Umbilical cord (tissue), 2 donors: ENCODE results near the gene ARHGAP33. TPM values are rescaled to one million over a fixed set of nuclear protein-coding genes. Genes with fewer than 3 reads are reported as not detected.
A peak's percentile ranks its signal among the peaks of the same experiment; 100 is the strongest.
"Not testable (repeated sequence)": the region's sequence is repeated elsewhere in the genome, so short reads cannot be mapped to it uniquely, and the experiment has no call there.

Experiments used
- DNase-seq: peaks from one replicate; pipeline ENCODE4 v3.0.0-alpha.2; 2015; ENCODE audit warnings: low spot score
- total RNA-seq: library from RNA; depleted of rRNA; stranded (reverse); fragments of >200 nt; gene quantifications from one replicate; pipeline ENCODE4 v1.2.3, GENCODE V29; 2014; ENCODE audit warnings: low replicate concordance; ENCODE audit not compliant: insufficient read depth

The ARHGAP33 gene
- total RNA-seq, 1 donor from 2014 or later = 0.96 TPM

DNA sequence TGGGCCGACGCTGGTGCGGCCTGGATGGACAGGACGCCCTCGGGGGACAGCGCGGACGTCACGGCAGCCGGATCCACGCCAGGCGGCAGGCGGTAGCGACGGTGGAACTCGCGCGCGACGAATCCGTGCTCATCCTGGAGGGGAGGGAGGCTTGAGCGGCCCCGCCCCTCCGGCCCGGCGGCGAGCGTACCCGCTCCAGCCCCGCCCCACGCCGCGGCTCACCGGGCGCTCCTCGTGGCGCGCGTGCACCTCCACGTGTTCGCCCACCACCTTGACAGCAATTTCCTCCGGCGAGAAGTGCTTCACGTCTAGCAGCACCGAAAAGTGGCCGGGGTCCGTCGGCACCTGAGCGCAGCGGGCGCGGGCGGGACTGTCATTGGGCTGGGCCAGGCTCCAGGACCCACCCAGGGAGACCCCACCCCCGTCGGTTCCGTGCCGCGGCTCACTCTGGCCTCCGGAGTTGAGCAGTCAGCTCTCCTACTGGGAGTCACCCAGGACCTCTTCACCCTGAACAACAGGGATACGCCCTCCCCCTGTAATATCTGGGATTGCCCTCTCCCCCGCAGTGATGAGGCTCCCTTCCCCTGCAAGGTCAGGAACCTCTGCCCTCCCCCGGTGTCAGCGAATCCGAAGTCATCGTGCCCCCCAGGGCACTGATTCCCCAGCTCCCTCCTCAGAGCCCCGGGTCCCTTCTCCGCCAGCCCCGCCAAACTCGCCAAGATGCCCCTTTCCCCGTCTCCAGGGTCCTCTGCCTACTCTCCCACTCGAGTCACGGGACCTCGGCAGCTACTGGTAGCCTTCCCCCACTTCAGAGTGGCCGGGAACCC lies 19.6 kb upstream of the ARHGAP33 start:
- DNase-seq = peak; percentile 81

DNA sequence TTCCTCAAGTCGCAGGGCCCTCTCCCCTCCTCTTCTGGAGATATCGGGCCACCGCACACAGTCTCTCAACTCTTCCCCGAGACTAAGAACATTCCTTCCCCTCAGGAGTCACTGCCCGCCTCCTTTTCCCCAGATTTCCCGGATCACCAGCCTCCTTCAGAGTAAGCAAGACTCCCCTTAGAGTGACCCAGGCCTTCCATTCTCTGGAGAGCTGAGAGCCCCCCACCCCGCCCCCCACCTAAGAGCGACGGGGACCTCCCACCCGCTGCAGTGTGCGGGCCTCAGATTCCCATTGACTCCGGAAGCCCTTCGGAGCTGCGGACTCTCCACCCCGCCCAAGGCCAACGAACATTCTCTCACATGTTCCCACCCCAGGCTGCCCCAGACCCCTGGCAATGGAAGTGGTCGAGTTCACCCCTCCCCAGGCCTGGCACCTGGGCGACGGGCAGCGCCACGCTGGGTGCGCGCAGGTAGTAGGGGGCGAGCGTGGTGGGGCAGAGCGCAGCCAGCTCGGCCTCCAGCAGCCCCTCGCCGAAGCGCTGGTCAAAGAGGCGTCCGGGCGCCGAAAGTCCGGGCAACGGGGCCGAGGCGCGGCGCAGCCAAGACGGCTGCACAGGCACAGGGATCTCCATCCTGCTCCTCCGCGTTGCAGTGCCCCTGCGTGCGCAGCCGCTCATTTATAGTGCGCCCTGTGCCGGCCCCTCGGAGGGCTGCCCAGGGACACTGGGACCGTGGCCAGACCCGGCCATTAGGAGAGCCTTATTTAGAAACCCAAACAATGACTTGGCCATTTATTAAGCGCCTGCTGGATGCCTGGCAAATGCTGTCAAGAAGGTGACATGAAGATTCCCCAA lies 18.8 kb upstream of the ARHGAP33 start, which contains the start of gene HSPB6:
TSS of gene HSPB6 (minus strand) at position 653 of the 854 bp plus-strand sequence. CDS start at position 632, 21 bp downstream.
- peak; percentile 50 for DNase-seq

DNA sequence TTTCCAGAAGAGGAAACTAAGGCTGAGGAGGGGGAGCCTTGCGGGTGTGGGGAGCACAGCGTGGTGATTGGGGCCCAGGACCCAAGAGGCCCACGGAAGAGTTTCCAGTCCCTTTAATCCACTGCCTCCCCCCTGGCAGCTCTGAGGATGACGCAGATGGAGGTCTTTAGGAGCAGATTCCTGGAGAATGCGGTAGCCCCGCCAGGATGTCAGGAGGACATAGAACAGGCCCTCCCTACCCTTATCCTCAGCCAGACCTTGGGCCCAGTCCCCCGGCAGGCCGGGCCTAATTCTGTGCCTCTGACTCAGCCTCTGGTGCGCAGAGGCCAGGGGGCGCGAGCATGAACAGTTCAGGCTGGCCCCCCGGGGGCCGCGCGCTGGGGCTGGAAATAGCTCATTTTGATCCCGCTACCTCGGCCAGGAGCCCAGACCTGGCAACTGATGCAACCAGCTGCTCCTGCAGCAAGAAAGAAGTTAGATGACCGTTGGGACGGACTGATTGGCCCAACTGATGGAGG lies 18.1 kb upstream of the ARHGAP33 start:
- DNase-seq = peak; percentile 99

DNA sequence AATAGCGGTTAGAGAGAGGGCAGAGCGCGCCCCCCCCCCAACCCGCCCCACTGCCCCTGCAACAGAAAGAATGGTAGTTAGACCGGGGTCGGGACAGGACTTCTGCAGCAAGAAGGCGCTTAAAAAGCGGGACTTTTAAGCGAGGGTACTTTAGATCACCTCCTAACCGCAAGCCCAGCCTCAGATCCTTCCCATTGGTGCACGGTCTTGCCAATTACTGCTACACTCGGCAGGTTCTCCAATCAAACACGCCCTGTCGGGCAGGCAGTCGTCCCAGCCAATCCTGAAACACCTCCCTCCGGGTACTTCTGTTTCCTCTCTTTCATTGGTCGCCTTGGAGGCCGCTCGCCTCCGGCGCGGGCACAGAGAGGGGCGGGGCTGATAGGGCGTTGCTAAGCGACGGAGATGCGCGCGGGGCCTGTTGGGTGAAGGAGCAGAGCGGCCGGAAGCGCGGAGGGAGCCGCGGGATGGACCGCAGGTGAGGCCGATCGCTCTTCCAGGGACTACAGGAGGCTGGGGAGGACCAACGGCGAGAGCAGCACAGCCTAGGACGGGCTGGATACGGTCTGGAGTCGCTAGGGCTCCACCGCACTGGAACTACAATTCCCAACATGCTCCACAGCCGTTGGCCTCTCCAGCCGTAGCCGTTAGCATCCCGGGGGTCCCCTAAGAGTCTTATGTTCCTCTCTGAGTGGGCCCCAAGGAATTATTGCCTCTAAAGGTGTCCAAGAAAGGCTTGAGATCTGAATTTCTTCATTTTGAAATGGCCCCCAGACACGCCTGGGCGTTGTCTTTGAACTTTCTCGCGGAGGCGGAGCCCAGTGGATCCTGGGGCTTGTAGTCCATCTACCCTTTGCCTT lies 17.4 kb upstream of the ARHGAP33 start, which contains the start of gene PROSER3:
TSS of gene PROSER3 (plus strand) at position 428 of the 860 bp plus-strand sequence. CDS start at position 468, 40 bp downstream.
- peak; percentile 100 for DNase-seq

DNA sequence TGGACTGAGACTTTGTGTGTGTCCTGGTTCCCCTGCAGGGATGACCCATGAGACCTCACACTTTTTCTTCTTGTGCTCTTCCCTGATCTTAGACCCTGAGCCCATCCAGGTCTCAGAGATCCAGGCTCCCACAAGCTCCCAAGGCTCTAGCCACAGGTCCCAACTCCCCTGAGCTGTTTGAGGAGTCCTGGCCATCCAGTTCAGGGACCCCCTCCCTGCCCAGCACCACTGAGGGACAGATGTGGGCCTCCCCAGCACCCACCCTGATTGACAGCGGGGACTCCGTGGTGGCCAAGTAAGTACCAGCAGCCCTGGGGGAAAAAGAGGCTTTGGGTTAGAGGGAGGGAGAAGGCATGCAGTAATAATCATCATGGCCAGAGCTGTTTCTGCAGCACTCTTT lies 15.7 kb upstream of the ARHGAP33 start:
- no peak for DNase-seq

DNA sequence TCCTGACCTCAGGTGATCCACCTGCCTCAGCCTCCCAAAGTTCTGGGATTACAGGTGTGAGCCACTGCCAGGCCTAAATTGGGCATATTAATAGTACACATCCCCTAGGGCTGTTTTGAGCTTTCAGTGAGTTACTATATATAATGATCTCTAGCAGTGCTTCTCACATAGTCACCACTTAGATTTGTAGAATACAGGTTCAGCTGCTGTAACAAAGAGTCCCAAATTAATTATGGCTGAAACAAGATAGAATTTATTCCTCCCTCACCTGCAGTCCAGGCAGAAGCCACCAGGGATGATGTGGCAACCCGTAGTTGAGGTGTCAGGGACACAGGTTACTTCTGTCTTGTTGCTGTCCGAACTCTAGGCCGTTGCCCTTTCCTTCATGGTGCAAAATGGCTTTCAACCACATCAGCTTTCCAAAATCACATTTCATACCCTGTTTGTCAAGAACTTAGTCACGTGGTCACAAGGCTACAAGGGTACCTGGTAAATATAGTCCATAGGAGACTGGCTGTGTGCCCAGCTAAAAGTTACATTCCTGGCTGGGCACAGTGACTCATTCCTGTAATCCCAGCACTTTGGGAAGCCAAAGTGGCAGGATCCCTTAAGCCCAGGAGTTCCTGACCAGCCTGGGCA lies 14.5 kb upstream of the ARHGAP33 start:
- no peak for DNase-seq

DNA sequence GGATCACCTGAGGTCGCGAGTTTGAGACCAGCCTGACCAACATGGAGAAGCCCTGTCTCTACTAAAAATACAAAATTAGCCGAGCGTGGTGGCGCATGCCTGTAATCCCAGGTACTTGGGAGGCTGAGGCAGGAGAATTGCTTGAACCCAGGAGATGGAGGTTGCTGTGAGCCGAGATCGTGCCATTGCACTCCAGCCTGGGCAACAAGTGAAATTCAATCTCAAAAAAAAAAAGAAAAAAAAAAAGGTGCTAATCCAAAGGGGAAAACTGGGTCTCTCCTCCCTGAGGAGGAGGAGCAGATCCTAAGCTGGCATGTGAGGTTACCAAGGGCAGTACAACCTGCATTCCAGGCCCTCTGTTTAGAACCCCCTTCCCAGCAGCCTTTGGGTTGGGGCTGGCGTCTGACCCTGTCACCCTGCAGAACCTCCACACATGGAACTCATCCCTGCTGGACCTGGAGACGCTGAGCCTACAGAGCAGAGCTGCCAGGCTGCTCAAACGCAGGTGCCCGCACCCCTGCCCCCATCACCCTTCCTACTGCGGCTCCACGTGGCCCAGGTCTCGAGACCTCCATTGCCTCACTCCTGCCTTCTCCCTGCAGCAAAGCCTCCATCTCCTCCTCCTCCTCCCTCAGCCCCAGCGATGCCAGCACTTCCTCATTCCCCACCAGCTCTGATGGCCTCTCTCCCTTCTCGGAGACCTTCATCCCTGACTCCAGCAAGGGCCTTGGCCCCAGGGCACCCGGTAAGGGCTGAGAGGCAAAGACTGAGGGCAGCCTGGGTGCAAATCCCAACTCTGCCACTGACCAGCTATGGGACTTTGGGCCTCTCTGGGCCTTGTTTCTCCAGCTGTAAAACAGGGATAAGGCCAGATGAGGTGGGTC lies 10.7 kb upstream of the ARHGAP33 start:
- no peak for DNase-seq

DNA sequence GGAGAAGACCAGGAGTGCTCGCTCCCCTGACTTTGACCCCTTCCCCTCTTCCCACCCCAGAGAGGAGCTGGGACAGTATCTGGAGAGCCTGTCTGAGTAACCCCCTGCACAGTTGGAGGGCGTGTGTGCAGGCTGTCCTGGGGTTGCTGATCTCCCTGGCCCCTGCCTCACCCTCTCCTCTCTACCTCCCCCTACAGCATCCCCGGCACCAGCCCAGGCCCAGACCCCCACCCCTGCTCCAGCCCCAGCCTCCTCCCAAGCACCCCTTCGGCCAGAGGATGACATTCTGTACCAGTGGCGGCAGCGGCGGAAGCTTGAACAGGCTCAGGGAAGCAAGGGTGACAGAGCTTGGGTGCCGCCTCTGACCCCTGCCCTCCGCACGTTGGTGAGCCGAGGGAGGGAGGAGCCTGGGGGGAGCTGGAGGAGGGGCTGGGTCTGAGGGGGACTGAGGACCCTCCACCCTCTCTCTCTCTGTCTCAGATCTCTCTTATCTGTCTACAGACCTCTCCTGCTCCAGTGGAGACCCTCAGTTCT lies 8.7 kb upstream of the ARHGAP33 start:
- no peak for DNase-seq

DNA sequence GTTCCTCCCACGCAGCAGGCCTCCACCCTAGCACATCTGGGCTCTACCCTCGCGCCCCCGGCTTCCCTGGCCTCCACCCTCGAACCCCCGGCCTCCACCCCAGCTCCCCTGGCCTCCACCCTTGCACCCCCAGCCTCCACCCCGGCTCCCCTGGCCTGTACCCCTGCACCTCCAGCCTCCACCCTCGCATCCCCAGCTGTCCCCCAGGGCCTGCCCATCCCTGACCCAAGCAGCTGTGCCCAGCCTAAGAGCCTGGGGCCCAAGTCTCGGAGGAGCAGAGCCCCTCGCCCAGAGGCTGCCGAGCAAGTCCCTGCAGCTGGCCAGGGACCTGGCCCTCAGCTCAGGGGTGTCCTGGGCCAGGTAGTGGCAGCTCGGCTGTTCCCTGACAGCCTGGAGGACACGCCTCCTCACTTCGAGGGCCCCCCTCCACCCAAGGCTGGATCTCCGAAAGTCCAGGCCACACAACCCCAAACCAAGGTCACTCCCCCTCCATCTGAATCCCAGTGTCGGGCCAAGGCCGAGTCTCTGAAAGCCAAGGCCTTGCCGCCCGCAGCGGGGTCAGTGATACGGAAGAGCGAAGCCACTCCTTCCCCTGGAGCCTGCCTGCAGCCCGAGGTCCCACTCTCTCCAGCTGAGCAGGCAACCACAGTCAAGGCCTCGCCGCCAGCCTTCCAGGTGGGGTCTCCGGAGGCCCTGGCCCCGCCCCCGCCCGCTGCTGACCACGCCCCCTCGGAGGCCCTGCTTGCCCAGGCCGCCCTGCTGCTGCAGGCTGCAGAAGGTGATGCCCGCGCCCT lies 7.9 kb upstream of the ARHGAP33 start:
- peak; percentile 55 for DNase-seq

DNA sequence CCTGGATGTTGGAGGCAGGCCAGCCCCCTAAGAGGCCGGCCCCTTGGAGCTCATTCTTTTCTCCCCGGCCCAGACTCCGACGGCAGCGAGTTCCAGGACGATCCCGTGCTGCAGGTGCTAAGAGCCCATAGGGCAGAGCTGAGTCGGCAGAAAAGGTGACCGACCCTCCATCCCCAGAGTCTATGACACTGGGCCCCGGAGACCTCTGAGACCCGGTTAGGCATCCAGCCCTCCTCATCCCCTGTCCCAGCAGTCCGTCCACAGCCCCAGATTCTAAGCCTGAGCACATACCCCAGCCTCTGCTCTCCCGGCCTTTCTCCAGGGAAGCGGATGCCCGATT lies 7.3 kb upstream of the ARHGAP33 start:
- DNase-seq = no peak

DNA sequence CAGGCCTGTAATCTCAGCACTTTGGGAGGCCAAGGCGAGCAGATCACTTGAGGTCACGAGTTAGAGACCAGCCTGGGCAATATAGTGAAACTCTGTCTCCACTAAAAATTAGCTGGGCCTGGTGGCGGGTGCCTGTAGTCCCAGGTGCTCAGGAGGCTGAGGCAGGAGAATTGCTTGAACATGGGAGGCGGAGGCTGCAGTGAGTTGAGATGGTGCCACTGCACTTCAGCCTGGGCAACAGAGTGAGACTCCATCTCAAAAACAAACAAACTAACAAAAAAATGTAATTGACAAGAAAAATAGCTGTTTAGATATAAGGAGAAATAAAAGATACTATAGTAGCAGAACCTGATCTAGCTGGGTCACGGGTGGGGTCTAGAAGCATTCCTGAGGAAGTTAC lies 3.0 kb upstream of the ARHGAP33 start:
- DNase-seq = not testable (repeated sequence)

DNA sequence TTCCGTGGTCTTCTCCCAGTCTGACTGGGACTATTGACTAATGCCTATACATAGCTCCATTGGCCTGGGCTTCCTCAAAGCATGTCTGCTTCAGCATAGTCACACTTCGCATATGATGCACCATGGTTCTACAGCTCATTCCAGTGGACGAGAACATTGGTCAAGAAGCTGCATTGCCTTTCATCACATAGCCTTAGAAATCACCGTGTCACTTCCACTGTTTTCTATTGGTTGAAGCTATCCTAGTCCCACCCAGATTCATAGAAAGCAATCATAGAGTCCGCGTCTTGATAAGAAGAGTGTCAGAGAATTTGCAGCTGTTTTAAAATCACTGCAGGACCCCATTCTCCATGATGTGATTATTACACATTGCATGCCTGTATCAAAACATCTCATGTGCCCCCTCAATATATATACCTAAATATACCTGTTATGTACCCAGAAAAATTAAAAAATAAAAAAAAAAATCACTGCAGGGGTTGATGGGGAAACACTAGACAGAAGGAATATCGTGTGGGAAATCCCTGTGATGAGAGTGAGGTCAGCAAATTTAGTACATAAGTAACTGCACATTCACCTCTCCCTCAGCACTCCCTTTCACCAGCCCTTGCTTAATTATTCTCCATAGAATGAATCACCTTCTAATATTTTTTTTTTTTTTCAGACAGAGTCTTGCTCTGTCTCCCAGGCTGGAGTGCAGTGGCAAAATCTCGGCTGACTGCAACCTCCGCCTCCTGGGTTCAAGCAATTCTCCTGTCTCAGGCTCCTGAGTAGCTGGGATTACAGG lies 2.2 kb upstream of the ARHGAP33 start:
- no peak for DNase-seq

DNA sequence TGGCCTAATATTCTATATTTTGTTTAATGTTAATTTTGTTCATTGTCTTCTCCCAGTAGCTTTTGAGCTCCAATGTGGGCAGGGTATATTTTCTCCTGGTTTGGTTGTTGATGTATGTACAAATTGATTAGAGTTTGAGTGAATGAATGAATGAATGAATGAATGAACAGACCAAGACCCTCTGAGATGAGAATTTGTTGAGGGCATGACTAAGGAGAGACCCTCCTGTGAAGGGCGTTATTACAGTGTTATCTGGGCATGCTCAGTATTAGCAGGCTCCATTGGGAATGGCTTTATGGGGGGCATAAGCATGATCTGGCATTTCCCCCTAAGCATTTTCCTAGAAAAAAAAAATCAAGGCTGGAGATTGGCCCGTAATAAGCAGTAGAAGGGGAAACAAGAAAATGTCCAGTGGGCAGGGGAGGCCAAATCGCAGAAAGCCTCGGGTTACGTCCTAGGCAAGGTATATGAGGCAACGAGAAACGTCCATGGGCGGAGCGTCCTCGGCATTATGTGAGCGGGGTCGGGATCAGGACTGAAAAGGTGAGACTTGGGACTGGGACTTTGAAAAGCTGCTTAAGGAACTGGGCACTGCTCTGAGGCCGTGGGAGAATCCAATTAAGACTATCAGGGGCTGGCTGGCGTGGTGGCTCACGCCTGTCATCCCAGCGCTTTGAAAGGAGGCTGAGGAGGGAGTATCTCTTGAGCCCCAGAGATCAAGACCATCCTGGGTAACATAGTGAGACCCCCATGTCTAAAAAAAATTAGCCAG lies 904 bp upstream of the ARHGAP33 start:
- no peak for DNase-seq

DNA sequence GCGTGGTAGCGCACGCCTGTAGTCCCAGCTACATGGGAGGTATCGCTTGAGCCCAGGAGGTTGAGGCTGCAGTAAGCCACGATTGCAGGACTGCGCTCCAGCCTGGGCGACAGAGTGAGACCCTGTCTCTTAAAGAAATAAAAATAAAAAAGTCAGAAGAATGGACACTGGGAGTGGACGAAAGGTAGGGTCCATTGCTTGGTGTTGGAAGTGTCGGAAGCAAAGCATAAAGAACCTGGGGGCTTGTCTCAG lies 392 bp upstream of the ARHGAP33 start:
- no peak for DNase-seq

DNA sequence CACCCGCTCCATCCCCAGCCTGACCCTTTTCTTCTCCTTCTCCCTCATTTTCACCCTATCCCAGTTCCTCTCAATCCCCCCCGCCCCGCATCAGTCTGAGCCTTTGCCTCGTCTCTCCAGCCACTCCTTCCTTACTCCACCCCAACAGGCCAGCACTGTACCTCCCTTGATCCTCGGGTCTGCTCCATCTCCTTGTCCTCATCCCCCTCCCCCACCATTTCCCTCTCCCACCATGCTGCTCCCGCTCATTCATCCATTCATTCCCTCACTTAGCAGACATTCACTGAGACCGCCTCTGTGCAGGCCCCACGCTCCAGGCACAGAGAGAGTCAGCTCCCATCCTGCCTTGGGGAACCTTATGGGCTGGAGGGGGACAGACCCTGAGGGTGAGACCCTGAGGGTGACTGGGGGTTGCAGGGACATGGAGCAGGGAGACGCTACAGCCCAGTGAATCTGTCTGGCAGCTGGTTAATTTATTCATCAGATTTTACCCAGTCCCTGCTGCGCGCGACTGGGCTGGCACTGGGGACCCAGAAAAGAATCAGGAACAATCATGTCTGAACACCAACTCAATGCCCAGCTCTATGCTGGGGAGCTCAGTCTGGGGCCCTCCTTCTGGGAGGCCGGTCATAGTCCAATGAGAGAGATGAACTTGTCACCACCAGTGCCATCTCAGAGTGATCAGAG lies 881 bp downstream of the ARHGAP33 start:
- no peak for DNase-seq

DNA sequence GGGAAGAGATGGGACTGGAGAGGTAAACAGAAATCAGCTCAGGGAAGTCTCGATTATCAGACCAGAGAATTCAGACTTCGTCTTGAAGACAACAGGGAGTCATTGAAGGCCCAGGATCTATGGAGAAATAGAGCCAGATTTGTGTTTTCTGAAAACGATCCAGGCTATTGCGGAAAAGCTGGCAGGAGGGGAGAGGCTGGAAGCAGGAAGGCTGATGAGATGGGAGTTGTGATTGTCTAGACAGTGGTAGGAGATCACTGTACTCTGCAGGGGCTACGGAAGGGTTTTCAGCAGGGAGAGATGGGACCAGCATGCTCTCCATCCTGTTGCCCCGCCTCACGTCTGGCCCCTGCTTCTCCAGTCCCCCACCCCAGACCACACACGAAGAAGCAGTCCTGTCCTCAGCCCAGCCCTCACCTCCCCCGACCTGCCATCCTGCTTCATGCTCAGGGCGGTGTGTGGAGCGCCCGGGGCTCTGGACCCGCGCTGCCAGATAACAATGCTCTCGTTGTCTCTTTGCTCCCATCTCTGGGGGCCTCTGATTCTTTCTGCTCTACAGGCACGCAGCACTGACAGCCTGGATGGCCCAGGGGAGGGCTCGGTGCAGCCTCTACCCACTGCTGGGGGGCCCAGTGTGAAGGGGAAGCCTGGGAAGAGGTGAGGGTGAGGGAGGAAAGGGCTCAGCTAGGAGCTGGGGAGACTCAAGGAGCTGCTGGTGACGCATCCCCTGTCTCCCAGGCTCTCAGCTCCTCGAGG lies 1.9 kb downstream of the ARHGAP33 start:
- DNase-seq = no peak
